ENCODE measurements around the gene LRR1.

- TF ChIP-seq CTCF (IDR thresholded peaks at IDR 0.05), result no peak
- TF ChIP-seq POLR2A (IDR thresholded peaks at IDR 0.05), result no peak
Observed at GRCh38 chr14:49614196-49614595, 15.5 kb downstream of the LRR1 start.

Measured in Peyer's patch (tissue), 4 donors.